Measurements from ENCODE around the gene SPTLC1.

GRCh38 chr9:92159058-92159457 lies 43.8 kb upstream of the SPTLC1 start:
- TF ChIP-seq, protein P1, sequence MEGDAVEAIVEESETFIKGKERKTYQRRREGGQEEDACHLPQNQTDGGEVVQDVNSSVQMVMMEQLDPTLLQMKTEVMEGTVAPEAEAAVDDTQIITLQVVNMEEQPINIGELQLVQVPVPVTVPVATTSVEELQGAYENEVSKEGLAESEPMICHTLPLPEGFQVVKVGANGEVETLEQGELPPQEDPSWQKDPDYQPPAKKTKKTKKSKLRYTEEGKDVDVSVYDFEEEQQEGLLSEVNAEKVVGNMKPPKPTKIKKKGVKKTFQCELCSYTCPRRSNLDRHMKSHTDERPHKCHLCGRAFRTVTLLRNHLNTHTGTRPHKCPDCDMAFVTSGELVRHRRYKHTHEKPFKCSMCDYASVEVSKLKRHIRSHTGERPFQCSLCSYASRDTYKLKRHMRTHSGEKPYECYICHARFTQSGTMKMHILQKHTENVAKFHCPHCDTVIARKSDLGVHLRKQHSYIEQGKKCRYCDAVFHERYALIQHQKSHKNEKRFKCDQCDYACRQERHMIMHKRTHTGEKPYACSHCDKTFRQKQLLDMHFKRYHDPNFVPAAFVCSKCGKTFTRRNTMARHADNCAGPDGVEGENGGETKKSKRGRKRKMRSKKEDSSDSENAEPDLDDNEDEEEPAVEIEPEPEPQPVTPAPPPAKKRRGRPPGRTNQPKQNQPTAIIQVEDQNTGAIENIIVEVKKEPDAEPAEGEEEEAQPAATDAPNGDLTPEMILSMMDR (IDR thresholded peaks at IDR 0.05): no peak
- no peak for TF ChIP-seq POLR2A (IDR thresholded peaks at IDR 0.05)
